Gastroesophageal sphincter (tissue), 4 donors: Measurements from ENCODE around the gene EVL. TPM values are rescaled to one million over a fixed set of nuclear protein-coding genes. Genes with fewer than 3 reads are reported as not detected.

Experiments used
- ATAC-seq: fragments of 150-250 bp; one replicate; pipeline ENCODE4 v1.9.1; 2016; ENCODE audit warnings: mild to moderate bottlenecking, moderate library complexity
- H3K27ac ChIP-seq, 4 donors: fragments of 200-600 bp; sonication (generic) in 3 of 4; 1 replicate in 3 of 4; 2 replicates in 1 of 4; pipeline ENCODE4 v1.5.1; 2016 to 2019
- H3K27me3 ChIP-seq: fragments of 200-600 bp; sonication (generic); one replicate; pipeline ENCODE4 v1.5.1; 2019
- H3K36me3 ChIP-seq, 2 donors: fragments of 200-600 bp; sonication (generic); one replicate each; pipeline ENCODE4 v1.5.1; 2019; ENCODE audit warnings: control low read depth in 1 of 2
- H3K4me1 ChIP-seq, 3 donors: fragments of 200-600 bp; sonication (generic); 1 replicate in 2 of 3; 2 replicates in 1 of 3; pipeline ENCODE4 v1.5.1; 2016 to 2019; ENCODE audit warnings: control low read depth in 2 of 3
- H3K4me3 ChIP-seq, 2 donors: fragments of 200-600 bp; sonication (generic); one replicate each; pipeline ENCODE4 v1.5.1; 2019; ENCODE audit warnings: mild to moderate bottlenecking in 1 of 2, moderate library complexity in 1 of 2
- H3K9me3 ChIP-seq, 3 donors: fragments of 200-600 bp; sonication (generic); one replicate each; pipeline ENCODE4 v1.5.1; 2017 to 2019; ENCODE audit warnings: control low read depth in 2 of 3
- CTCF ChIP-seq, 4 experiments: fragments of 200-600 bp in 2 of 4; fragments of 450-650 bp in 2 of 4; sonication (generic) in 1 of 4; IDR thresholded peaks; one replicate each; pipeline ENCODE4 v1.5.1; 2017 to 2019; ENCODE audit warnings: antibody characterized with exemption in 4 of 4, mild to moderate bottlenecking in 2 of 4, moderate library complexity in 2 of 4
- EP300 ChIP-seq: sonication (generic); formaldehyde crosslinking; IDR thresholded peaks from one replicate; pipeline ENCODE4 v1.6.1; 2017; ENCODE audit warnings: antibody characterized with exemption, mild to moderate bottlenecking
- POLR2A ChIP-seq, 2 donors: fragments of 450-650 bp; IDR thresholded peaks; one replicate each; pipeline ENCODE4 v1.6.1; 2017; ENCODE audit warnings: antibody characterized with exemption in 2 of 2, mild to moderate bottlenecking in 2 of 2, moderate library complexity in 1 of 2
- POLR2AphosphoS5 ChIP-seq: sonication (generic); formaldehyde crosslinking; IDR thresholded peaks from one replicate; pipeline ENCODE4 v1.6.1; 2017; ENCODE audit warnings: antibody characterized with exemption
- WGBS, 2 donors: methylation state at CpG; one replicate each; pipeline ENCODE4 v1.1.5; 2018; ENCODE audit warnings: low coverage in 1 of 2; 5-methylcytosine and 5-hydroxymethylcytosine counted together
- total RNA-seq, 4 donors: library from RNA; depleted of rRNA; stranded (reverse); fragments of >200 nt; gene quantifications; one replicate each; pipeline ENCODE4 v1.1.0, GENCODE V29; 2016

The EVL gene
- total RNA-seq, 4 donors from 2014 or later, result 36.1 to 42.6 (median 38.5) TPM

GRCh38 chr14:100115726-100116125, 50.5 kb downstream of the EVL start:
- no peak for ATAC-seq
- Histone ChIP-seq H3K27ac (no peak overlapping the region), H3K9me3 (no peaks in the 10 kb centered on the region), H3K27me3 (no peaks in the 10 kb centered on the region), H3K4me1 (no peaks in the 10 kb centered on the region), H3K4me3 (no peak overlapping the region), H3K36me3 (peaks cover 0 to 16% of the 10 kb centered on the region in 2 donors)
- WGBS, 2 donors, result 97% methylated on average over 4 of the region's 8 CpGs; no CpG with 5 or more reads in 1 of the 2 donors
- TF ChIP-seq EP300 (no peak), POLR2AphosphoS5 (no peak), CTCF (IDR thresholded peaks at IDR 0.05) (no peak), POLR2A (IDR thresholded peaks at IDR 0.05) (no peak)

DNA sequence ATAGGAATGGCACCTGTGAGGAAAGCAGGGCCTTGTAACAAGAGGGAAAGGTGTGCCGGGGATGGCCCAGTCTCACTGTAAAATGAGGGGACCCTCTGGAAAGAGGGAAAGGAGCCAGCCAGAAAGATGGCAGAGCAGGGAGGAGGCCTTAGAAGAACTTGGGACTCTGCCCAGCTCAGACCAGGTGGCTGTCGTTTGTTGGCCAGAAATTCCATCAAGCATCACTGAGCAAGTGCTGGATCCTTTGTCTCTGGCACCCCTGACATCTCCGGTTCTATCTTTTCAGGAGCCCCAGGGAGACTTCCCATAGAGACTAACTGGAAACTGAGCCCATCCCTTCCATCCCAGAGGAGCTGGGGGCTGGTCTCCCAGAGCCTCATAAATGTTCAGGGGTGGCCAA, 50.9 kb downstream of the EVL start:
- no peak for TF ChIP-seq POLR2A (IDR thresholded peaks at IDR 0.05)
- no peak for TF ChIP-seq EP300
- no peak for TF ChIP-seq POLR2AphosphoS5
- TF ChIP-seq CTCF (IDR thresholded peaks at IDR 0.05), result no peak
- Histone ChIP-seq H3K9me3 (no peaks in the 10 kb centered on the region), H3K27ac (no peak overlapping the region), H3K27me3 (no peaks in the 10 kb centered on the region), H3K4me3 (no peak overlapping the region), H3K36me3 (peaks cover 0 to 16% of the 10 kb centered on the region in 2 donors), H3K4me1 (no peaks in the 10 kb centered on the region)
- no peak for ATAC-seq
- 80 to 86% methylated on average over 1 to 3 of the region's 3 CpGs for WGBS, 2 donors

DNA sequence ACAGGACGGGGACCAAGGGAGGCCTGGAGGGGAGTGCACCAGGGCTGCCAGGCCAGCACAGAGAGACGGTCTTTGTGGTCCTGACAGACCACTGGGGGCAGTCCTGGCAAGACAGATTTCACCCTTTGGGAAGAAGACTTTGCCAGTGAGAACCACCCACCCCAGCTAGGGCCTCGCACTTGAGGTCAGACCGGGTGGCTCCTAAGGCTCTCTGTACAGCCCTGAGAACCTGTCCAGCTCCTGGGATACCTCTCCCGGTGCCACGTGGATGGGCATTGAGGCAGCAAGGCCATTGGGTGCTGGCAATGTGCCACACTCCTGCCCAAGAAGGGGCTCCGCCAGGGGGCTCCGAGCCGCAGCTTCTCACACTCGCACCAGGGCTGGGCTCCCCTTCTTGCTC, 51.8 kb downstream of the EVL start:
- WGBS, 2 donors, result 92 to 94% methylated on average over 6 to 9 of the region's 10 CpGs
- no peak for ATAC-seq
- H3K36me3 ChIP-seq, result peaks cover 0 to 16% of the 10 kb centered on the region in 2 donors
- no peaks in the 10 kb centered on the region for H3K9me3 ChIP-seq
- H3K4me3 ChIP-seq, result no peak overlapping the region
- H3K27me3 ChIP-seq, result no peaks in the 10 kb centered on the region
- no peak overlapping the region for H3K27ac ChIP-seq
- TF ChIP-seq EP300, result no peak
- TF ChIP-seq POLR2AphosphoS5, result no peak
- TF ChIP-seq POLR2A (IDR thresholded peaks at IDR 0.05), result no peak
- no peak for TF ChIP-seq CTCF (IDR thresholded peaks at IDR 0.05)
- no peaks in the 10 kb centered on the region for H3K4me1 ChIP-seq

DNA sequence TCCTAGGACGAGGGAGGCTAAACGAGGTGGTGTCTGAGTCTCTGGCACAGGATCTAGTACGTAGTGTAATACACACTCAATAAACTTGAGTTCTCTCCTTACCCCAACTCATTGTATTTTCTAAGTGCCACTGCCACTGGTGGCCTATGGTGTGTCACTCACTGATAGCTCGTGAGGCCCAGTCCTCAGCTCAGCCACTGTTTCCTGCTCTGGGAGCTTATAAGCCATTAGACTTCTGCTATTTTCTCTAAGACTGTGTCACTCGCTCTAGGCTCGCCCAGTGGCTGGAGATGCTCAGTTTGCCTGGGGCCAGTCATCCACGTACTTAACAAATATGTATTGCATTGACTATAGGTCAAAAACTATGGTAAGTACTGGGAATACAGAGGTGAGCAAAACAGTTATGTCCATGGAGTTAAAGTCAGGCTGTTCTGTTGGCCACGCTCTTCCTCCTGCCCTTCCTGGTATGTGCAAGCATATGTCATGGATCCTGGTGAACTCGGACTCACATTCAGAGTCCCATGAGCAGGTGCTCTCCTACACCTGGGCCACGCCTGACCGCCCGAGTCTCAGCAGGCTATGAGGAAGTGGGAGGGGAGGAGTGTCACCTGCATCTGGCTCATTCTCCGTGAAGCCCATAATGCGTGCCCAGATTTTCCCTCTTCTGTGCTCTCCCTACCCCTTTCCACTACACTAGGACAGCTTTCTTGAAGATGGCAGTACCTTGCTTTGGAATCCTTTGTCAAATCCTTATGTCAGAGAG, 52.6 kb downstream of the EVL start:
- no peak overlapping the region for H3K4me3 ChIP-seq
- peaks cover 0 to 16% of the 10 kb centered on the region in 2 donors for H3K36me3 ChIP-seq
- no peak overlapping the region for H3K27ac ChIP-seq
- whole genome bisulfite sequencing, 2 donors, result 92 to 94% methylated on average over 5 to 7 of the region's 14 CpGs
- H3K4me1 ChIP-seq, result peaks cover 0 to 4% (median 0%) of the 10 kb centered on the region in 3 donors
- ATAC-seq, result no peak
- TF ChIP-seq CTCF (IDR thresholded peaks at IDR 0.05) (no peak), EP300 (no peak), POLR2A (IDR thresholded peaks at IDR 0.05) (no peak), POLR2AphosphoS5 (no peak)
- no peaks in the 10 kb centered on the region for H3K9me3 ChIP-seq
- H3K27me3 ChIP-seq, result no peaks in the 10 kb centered on the region

DNA sequence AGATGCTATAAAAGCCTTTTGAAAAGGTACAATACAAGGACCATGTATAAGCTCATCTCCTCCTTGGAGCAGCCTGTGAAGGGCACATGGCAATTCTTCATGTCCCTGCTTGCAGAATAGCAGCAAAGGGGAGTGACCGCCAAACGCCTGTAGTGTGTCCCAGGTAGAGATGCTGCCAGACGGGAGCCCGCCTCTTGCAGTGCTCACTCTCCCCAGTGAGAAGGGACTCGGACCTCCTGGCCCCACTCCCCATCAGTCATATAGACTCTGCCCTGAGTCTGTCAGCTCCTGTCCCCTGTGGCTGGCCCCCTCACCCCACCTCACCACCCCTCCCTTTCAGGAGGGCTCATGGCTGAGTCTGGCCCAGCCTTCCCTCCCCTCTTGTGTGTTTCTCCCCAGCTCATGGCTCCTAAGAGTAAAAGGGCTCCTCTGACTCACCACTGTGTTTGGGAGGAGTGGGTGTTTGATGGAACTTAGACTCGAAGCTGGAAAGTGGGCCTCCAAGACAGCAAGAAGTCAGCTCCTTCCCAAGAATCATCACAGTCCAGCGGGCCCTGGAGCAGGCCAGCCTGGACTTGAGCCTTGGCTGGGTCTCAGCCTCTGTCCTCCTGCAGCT, 53.3 kb downstream of the EVL start:
- TF ChIP-seq CTCF (IDR thresholded peaks at IDR 0.05), result no peak
- no peak for TF ChIP-seq EP300
- TF ChIP-seq POLR2AphosphoS5, result no peak
- TF ChIP-seq POLR2A (IDR thresholded peaks at IDR 0.05), result no peak
- no peak overlapping the region for H3K27ac ChIP-seq
- H3K4me1 ChIP-seq, result peaks cover 0 to 7% (median 0%) of the 10 kb centered on the region in 3 donors
- no peak overlapping the region for H3K4me3 ChIP-seq
- ATAC-seq, result no peak
- H3K36me3 ChIP-seq, result peaks cover 0 to 18% of the 10 kb centered on the region in 2 donors
- H3K27me3 ChIP-seq, result no peaks in the 10 kb centered on the region
- H3K9me3 ChIP-seq, result no peaks in the 10 kb centered on the region
- WGBS, 2 donors, result 40 to 82% methylated on average over 1 to 2 of the region's 7 CpGs
